ENCODE data around the gene KIAA1671.

DNA sequence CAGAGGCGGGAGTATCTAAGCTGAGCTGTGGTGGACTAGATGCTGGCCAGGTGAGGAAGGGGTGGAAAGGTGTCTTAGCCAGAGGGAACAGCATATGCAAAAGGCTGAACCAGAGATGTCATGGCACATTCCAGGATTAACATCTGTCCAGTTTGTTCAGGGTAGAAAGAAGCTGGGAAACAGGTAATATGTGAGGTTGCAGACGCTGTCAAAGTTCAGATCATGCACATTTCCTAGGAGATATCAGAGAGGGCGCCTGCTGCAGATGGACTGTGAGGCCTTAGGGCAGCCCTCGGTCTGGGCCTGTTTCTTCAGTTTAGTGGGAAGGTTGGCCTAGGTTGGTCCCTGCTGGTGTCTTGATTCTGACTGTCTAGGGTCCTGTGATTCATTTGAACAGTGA lies 149.5 kb downstream of the KIAA1671 start:
- no peak for TF ChIP-seq POLR2AphosphoS5 (IDR thresholded peaks at IDR 0.05)
- TF ChIP-seq, protein P1, sequence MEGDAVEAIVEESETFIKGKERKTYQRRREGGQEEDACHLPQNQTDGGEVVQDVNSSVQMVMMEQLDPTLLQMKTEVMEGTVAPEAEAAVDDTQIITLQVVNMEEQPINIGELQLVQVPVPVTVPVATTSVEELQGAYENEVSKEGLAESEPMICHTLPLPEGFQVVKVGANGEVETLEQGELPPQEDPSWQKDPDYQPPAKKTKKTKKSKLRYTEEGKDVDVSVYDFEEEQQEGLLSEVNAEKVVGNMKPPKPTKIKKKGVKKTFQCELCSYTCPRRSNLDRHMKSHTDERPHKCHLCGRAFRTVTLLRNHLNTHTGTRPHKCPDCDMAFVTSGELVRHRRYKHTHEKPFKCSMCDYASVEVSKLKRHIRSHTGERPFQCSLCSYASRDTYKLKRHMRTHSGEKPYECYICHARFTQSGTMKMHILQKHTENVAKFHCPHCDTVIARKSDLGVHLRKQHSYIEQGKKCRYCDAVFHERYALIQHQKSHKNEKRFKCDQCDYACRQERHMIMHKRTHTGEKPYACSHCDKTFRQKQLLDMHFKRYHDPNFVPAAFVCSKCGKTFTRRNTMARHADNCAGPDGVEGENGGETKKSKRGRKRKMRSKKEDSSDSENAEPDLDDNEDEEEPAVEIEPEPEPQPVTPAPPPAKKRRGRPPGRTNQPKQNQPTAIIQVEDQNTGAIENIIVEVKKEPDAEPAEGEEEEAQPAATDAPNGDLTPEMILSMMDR (IDR thresholded peaks at IDR 0.05): no peak

Measured in breast epithelium (tissue), 3 donors.